SJCRH30 (cell line): Measurements from ENCODE around the gene TSPAN17. TPM values are rescaled to one million over a fixed set of nuclear protein-coding genes. Genes with fewer than 3 reads are reported as not detected.

ENCODE experiments used
- DNase-seq, 2 experiments: peaks; one replicate each; pipeline ENCODE4 v3.0.0-alpha.2; 2015 to 2020
- H3K27ac ChIP-seq: fragments of 250-450 bp; sonication (Bioruptor Pico); 2 replicates; pipeline ENCODE4 v1.5.1; 2020; ENCODE audit warnings: mild to moderate bottlenecking, moderate library complexity
- H3K27me3 ChIP-seq: fragments of 250-450 bp; sonication (Bioruptor Pico); 2 replicates; pipeline ENCODE4 v1.5.1; 2020; ENCODE audit warnings: mild to moderate bottlenecking, moderate library complexity
- H3K36me3 ChIP-seq: fragments of 250-450 bp; sonication (Bioruptor Pico); 2 replicates; pipeline ENCODE4 v1.5.1; 2020; ENCODE audit warnings: mild to moderate bottlenecking, moderate library complexity
- H3K4me1 ChIP-seq: fragments of 250-450 bp; sonication (Bioruptor Pico); 2 replicates; pipeline ENCODE4 v1.5.1; 2020; ENCODE audit warnings: mild to moderate bottlenecking, moderate library complexity
- H3K4me3 ChIP-seq: fragments of 250-450 bp; sonication (Bioruptor Pico); 2 replicates; pipeline ENCODE4 v1.5.1; 2020; ENCODE audit warnings: mild to moderate bottlenecking, moderate library complexity
- H3K9me3 ChIP-seq: fragments of 250-450 bp; sonication (Bioruptor Pico); replicated peaks from 2 replicates; pipeline ENCODE4 v1.5.1; 2020; ENCODE audit warnings: mild to moderate bottlenecking, moderate library complexity
- total RNA-seq: library from RNA; depleted of rRNA; stranded (reverse); fragments of >200 nt; shearing (Covaris generic); gene quantifications from 2 replicates; pipeline ENCODE4 v1.2.3, GENCODE V29; 2014

The TSPAN17 gene
- total RNA-seq, 1 experiment from 2014 or later, result 26.5 TPM

DNA sequence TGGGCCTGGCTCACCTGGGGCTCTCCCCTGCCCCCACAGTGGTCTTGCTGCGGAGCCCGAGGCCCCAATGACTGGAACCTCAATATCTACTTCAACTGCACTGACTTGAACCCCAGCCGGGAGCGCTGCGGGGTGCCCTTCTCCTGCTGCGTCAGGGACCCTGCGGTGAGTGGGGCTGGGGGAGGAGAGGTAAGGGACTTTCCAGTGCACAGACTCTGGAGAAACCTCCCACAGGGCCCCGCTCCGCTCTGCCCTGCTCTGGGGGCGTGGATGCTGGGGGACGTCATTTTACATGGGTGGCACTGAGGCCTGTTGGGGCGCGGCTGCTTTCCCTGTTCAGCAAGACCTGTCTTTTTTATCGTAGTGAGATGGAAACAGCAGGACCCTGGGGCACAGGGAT is 7.6 kb downstream of the TSPAN17 start:
- H3K4me1 ChIP-seq, result no peaks in the 10 kb centered on the region
- no peaks in the 10 kb centered on the region for H3K27me3 ChIP-seq
- DNase-seq, result no peak
- H3K4me3 ChIP-seq, result no peak overlapping the region
- no peaks in the 10 kb centered on the region for H3K9me3 ChIP-seq
- no peaks in the 10 kb centered on the region for H3K36me3 ChIP-seq
- no peak overlapping the region for H3K27ac ChIP-seq

- DNase-seq, result no peak
- no peaks in the 10 kb centered on the region for H3K9me3 ChIP-seq
- H3K4me1 ChIP-seq, result no peaks in the 10 kb centered on the region
- no peaks in the 10 kb centered on the region for H3K27me3 ChIP-seq
- H3K27ac ChIP-seq, result no peak overlapping the region
- H3K36me3 ChIP-seq, result no peaks in the 10 kb centered on the region
- H3K4me3 ChIP-seq, result no peak overlapping the region
Measured at GRCh38 chr5:176656467-176656990, 9.2 kb downstream of the TSPAN17 start.

GRCh38 chr5:176658007-176658599 is 10.8 kb downstream of the TSPAN17 start:
- no peak overlapping the region for H3K27ac ChIP-seq
- no peaks in the 10 kb centered on the region for H3K9me3 ChIP-seq
- H3K36me3 ChIP-seq, result no peaks in the 10 kb centered on the region
- H3K27me3 ChIP-seq, result no peaks in the 10 kb centered on the region
- H3K4me1 ChIP-seq, result no peaks in the 10 kb centered on the region
- DNase-seq, result peak; percentile 70 to 83
- H3K4me3 ChIP-seq, result no peak overlapping the region

GRCh38 chr5:176658817-176659511 is 11.7 kb downstream of the TSPAN17 start:
- H3K9me3 ChIP-seq, result no peaks in the 10 kb centered on the region
- H3K27me3 ChIP-seq, result no peaks in the 10 kb centered on the region
- no peaks in the 10 kb centered on the region for H3K4me1 ChIP-seq
- H3K36me3 ChIP-seq, result no peaks in the 10 kb centered on the region
- no peak for DNase-seq
- no peak overlapping the region for H3K27ac ChIP-seq
- H3K4me3 ChIP-seq, result no peak overlapping the region

DNA sequence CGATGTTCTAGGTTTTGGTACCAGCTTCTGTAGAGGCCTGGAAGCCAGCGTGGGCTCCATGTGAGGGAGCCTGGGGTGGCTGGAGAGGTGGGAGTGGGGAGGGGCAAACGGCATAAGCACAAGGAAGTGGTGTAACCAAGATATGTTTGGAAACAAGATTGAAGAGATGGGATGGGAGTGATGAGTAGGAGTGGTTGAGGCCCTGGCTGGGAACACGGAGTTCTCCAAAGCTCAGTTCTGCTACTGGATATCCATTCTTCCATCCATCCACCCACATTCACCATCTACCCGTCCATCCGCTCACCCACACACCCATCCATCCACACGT is 12.2 kb downstream of the TSPAN17 start:
- H3K36me3 ChIP-seq, result no peaks in the 10 kb centered on the region
- H3K4me1 ChIP-seq, result no peaks in the 10 kb centered on the region
- DNase-seq, result no peak
- no peak overlapping the region for H3K4me3 ChIP-seq
- H3K9me3 ChIP-seq, result no peaks in the 10 kb centered on the region
- no peak overlapping the region for H3K27ac ChIP-seq
- H3K27me3 ChIP-seq, result no peaks in the 10 kb centered on the region

DNA sequence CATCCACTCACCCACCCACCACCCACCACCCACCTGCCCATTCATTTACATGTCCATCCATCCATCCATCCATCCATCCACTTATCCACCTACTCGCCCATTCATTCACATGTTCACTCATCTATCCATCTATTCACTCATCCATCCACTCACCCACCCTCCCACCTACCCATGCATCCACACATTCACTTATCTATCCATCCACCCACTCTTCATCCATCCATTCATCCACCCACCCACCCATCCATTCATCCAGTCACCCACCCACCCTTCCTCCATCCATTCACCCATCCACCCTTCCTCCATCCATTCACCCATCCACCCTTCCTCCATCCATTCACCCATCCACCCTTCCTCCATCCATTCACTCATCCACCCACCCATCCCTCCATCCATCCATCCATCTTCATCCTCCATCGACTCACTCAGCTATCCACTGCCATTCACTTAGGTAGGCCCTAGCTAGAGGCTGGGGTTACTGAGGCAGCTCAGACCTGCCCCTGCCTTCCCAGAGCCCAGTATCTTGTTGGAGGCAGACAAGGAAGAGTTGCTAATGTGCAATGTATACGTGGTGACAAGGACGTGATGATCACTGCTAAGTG is 12.7 kb downstream of the TSPAN17 start:
- Histone ChIP-seq H3K4me3 (no peak overlapping the region), H3K9me3 (no peaks in the 10 kb centered on the region), H3K4me1 (no peaks in the 10 kb centered on the region), H3K27me3 (no peaks in the 10 kb centered on the region), H3K27ac (no peak overlapping the region), H3K36me3 (no peaks in the 10 kb centered on the region)
- no peak for DNase-seq

- no peak for DNase-seq
- Histone ChIP-seq H3K9me3 (no peaks in the 10 kb centered on the region), H3K36me3 (no peaks in the 10 kb centered on the region), H3K4me3 (no peak overlapping the region), H3K27me3 (no peaks in the 10 kb centered on the region), H3K27ac (no peak overlapping the region), H3K4me1 (no peaks in the 10 kb centered on the region)
Measured at GRCh38 chr5:176660530-176660859, 13.2 kb downstream of the TSPAN17 start.

- no peaks in the 10 kb centered on the region for H3K27me3 ChIP-seq
- H3K4me1 ChIP-seq, result no peaks in the 10 kb centered on the region
- DNase-seq, result peak; percentile 71 to 88
- no peak overlapping the region for H3K27ac ChIP-seq
- H3K9me3 ChIP-seq, result no peaks in the 10 kb centered on the region
- no peaks in the 10 kb centered on the region for H3K36me3 ChIP-seq
- no peak overlapping the region for H3K4me3 ChIP-seq
Measured at GRCh38 chr5:176660860-176661641, 13.8 kb downstream of the TSPAN17 start.

DNA sequence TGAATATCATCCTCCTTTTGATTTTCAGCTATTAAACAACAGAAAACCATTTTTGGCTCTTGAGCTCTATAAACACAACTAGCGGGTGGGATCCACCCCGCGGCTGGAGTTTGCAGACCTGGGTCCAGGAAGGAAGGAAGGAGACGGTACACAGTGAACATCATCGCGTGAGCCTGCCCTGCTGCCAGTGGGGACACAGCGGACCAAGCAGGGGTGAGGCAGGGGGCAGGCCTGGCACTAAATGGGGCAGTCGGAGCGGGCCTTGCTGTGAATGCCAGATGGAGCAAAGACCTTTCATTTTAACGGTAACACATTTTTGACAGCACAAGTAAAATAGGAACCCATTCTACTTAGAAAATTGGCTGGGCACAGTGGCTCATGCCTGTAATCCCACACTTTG is 14.4 kb downstream of the TSPAN17 start:
- Histone ChIP-seq H3K27ac (no peak overlapping the region), H3K36me3 (no peaks in the 10 kb centered on the region), H3K9me3 (no peaks in the 10 kb centered on the region), H3K4me1 (no peaks in the 10 kb centered on the region), H3K4me3 (no peak overlapping the region), H3K27me3 (no peaks in the 10 kb centered on the region)
- no peak for DNase-seq

DNA sequence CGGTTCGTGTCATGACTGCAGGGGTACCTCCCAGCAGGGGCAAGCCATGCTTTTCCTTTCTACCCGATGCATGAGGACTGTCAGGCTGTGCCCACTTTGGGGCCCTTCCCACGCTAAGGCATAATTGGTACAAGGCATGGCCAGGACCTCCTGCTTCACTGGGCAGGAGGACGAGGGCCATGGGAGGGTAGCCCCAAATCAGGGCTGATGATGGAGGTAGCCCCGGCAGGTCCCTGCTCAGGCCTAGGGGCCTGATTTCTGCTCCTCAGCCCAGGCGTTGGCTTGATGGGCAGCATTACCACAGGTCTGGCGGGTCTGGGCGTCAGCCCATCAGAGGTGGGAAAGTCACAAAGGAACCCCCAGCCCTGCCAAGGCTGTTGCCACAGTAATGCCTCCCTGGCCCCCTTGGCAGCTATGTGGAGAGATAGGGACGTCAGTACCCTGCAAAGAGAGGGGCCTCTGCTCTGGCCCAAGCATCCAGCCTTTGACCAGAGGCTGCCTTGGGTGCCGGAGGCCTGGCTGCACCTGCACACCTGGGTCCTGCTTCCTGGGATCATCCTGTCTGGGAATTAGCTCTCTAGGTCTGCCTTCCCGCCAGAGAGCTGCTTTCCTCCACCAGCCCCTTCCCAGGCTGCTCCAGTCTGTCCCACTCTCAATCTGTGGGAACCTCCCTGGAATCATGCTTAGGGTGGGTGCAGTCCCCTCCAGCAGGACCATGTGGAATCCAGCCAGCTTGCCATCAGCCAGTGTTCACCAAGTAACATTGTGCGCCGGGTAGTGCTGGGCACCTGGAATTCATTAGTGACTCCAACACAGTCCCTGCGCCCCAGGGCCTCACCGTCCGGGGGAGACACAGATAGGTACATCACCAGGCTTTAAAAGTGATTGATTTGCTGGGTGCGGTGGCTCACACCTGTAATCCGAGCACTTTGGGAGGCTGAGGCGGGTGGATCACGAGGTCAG is 15.4 kb downstream of the TSPAN17 start:
- no peak for DNase-seq
- no peak overlapping the region for H3K4me3 ChIP-seq
- H3K27me3 ChIP-seq, result no peaks in the 10 kb centered on the region
- H3K9me3 ChIP-seq, result no peaks in the 10 kb centered on the region
- H3K4me1 ChIP-seq, result no peaks in the 10 kb centered on the region
- no peak overlapping the region for H3K27ac ChIP-seq
- H3K36me3 ChIP-seq, result no peaks in the 10 kb centered on the region

DNA sequence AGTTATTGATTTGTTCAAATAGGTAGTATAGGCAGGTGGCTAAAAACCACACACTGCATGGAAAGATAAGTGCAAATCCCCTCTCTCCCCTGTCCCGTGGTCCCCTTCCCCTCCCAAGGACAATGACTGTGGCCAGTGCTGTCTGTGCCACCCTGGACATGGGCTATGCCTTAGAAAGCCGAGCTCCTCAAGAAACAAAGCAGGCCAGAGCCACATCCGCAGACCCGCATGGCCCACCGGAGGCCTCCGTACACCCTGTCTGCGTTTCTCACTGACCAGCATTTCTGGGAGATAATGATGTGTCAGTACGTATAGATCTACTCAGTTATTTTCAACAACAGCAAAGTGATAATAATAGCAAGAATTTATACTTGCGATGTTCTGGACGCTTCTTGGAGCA is 16.3 kb downstream of the TSPAN17 start:
- Histone ChIP-seq H3K36me3 (no peaks in the 10 kb centered on the region), H3K9me3 (no peaks in the 10 kb centered on the region), H3K27ac (no peak overlapping the region), H3K27me3 (no peaks in the 10 kb centered on the region), H3K4me3 (no peak overlapping the region), H3K4me1 (no peaks in the 10 kb centered on the region)
- DNase-seq, result no peak

DNA sequence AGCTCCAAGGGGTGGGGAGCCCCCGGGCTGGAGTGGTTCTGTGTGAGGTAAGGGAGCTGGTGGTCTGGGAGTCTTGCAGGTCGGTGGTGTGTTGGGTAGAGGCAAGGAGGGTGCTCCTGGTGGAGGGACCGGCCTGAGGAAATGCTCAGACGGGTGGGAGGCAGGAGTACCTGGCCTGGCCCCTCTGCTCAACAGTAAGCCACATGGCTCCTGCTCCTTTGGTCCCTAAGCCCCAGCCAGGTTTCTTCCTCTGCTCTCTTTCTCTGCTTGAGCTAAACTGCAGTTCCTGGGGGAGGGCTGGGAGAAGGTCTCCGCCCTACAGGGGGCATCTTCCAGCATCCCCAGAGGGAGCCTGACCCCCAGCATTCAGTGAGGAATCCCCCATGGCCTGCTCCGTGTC is 17.2 kb downstream of the TSPAN17 start:
- no peaks in the 10 kb centered on the region for H3K36me3 ChIP-seq
- no peaks in the 10 kb centered on the region for H3K9me3 ChIP-seq
- no peaks in the 10 kb centered on the region for H3K4me1 ChIP-seq
- DNase-seq, result no peak
- no peak overlapping the region for H3K4me3 ChIP-seq
- H3K27me3 ChIP-seq, result no peaks in the 10 kb centered on the region
- no peak overlapping the region for H3K27ac ChIP-seq

GRCh38 chr5:176664886-176665285 is 17.6 kb downstream of the TSPAN17 start:
- Histone ChIP-seq H3K36me3 (no peaks in the 10 kb centered on the region), H3K9me3 (no peaks in the 10 kb centered on the region), H3K27me3 (peaks cover 3% of the 10 kb centered on the region; the same call in 1 of the 2 replicates), H3K27ac (no peak overlapping the region), H3K4me3 (no peak overlapping the region), H3K4me1 (no peaks in the 10 kb centered on the region)
- DNase-seq, result no peak

GRCh38 chr5:176665517-176665916 is 18.2 kb downstream of the TSPAN17 start:
- no peak overlapping the region for H3K27ac ChIP-seq

More at GRCh38 chr5:176665517-176665916, 18.2 kb downstream of the TSPAN17 start:
- Histone ChIP-seq H3K36me3 (no peaks in the 10 kb centered on the region), H3K4me1 (no peaks in the 10 kb centered on the region), H3K27me3 (peaks cover 5% of the 10 kb centered on the region; the same call in 1 of the 2 replicates), H3K9me3 (no peaks in the 10 kb centered on the region), H3K4me3 (no peak overlapping the region)
- no peak for DNase-seq
